HG02642 (cell line): ENCODE data around the gene CD300E.
"Not testable (repeated sequence)": the region's sequence is repeated elsewhere in the genome, so short reads cannot be mapped to it uniquely, and the experiment has no call there.

Experiments used
- ATAC-seq: cut with Tn5 transposase; IDR thresholded peaks from one replicate; pipeline ENCODE4 v1.9.1; 2021; ENCODE audit warnings: mild to moderate bottlenecking; ENCODE audit not compliant: unreplicated experiment, poor library complexity

Gene CD300E

DNA sequence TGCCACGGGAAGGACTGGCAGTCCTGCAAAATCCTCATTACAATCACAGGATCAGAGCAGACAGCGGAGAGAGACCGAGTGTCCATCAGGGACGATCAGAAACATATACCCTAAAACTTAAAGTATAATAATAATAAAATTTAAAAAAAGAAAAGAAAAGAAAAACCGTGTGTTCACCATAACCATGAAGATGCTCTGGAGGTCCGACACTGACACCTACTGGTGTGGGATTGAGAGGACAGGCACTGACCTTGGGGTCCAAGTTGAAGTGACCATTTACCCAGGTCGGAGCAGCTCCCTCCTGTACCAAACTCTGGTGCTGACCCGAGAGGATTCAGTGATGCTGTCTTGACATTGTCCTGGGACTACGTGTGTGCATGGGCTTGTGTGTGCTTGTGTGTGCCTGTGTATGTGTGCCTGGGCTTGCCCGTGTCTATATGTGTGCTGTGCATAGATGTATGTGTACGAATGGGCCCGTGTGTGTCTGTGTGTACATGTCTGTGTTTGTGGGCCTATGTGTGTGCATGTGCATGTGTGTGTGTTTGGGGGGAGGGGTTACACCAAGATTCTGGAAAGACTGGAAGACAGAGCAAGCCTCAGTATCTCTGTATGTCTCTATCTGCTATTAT is 21.5 kb downstream of the CD300E start:
- no peak for ATAC-seq

DNA sequence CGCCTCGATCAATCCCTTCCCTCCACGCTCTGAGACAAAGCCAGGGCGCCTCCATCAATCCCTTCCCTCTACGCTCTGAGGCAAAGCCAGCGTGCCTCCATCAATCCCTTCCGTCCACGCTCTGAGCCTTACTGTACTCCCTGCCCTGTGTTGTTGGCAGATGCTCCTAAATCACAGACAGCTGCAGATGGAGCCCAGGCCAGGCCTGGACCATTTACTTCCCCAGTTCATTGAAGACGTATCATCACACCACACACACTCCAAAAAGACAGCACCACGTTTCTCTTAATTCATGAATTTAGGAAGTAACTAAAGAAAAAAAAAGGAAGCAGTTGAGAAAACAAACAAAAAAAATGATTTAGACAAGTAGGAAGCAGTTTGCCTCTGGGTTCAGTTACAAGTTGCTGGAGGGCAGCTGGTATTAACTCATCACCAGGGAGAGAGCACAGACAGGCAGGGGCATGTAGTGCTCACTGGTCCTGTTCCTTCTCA is 24.0 kb downstream of the CD300E start:
- no peak for ATAC-seq

DNA sequence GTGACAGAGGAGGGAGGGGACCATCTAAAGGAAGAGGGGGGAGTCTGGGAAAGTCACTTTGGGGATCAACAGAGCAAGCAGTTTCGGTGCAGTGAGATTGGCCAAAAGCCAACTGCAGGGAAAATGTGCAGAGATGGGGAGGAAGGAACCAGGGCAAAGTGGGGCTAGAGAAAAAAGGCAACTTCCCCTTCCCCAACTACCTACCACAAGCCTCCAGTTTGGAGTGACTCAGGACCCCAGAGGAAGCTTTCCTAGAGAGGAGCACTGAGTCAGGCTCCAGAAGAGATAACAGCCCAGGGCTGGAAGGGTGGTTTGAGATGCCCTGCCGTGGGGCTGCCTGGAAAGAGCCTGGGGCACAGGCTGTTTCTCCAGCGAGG is 24.5 kb downstream of the CD300E start:
- ATAC-seq, result no peak

DNA sequence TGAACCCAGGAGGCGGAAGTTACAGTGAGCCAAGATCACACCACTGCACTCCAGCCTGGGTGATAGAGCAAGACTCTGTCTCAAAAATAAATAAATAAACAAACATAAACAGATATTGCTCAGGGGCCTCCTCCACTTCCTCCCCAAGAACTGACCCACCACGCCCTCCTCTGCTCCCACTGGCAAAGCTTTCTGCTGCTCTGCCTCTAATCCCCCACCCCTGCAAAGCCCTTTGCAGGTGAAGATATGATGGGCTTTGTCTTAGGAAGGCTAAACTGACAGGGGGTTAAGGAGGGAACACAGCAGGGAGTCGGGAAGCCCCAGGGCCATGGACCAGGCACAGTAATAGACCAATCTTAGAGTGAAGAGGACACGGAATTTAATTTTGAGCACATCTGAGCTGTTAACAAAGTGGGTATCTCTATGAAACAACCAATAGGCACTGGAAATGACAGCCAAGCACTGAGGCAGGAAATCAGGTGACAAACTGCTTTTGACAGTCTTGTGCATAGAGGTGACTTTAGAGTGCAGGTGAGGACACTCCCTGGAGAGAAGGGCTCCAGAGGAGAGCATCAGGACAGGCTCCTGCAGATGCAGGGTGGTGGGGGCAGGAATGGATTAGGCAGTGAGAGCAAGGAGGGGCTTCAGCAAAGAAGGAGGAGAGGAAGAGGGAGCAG is 25.1 kb downstream of the CD300E start:
- no peak for ATAC-seq

- no peak for ATAC-seq
Measured at GRCh38 chr17:74597069-74597790, 26.3 kb downstream of the CD300E start.

- ATAC-seq, result no peak
Measured at GRCh38 chr17:74595037-74595750, 28.3 kb downstream of the CD300E start.

DNA sequence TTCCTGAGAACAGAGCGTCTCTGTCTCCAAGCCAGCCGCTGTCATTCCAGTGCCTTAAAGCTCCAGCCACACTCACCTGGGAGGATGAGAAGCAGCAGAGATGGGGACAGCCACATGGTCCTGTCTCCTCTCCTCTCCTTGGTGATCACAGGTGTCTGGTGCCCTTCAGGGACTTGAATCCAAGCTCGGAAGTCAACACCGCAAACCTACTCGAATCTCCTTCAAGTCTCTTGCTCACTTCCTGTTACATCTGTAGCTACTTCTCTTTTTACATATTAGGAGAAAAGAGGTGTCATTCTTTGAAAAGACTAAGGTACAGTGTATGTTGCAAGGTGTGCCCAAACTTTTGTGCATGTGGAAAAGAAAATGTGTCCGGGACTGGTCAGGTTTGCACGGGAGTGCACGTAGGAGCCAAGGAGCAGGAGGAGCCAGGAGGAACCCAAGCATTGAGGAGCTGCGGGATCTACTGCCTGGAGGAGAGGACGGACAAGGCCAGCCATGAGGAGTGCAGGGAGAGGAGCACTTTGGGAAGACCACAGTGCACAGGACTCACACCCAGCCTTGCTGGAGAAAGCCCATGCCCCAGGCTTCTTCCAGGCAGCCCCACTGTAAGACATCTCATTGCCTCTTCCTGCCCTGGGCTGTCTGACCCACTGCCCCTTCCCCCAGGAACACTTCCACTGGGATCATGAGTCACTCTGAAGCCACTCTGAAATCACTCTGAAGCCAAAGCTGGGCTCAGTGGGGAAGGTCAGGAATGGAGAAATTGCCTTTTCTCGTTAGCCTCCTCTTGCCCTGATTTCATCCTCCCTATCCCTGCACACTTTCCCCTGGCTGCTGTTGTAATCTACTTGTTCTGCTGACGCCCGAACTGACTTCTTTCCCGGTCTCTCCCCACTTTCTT is 31.2 kb downstream of the CD300E start, which contains the start of gene CD300LD:
Gene CD300LD, minus strand, starts transcription at position 197 of the 904 bp plus-strand sequence. Its CDS starts 81 bp downstream, at position 116.
- ATAC-seq, result no peak

DNA sequence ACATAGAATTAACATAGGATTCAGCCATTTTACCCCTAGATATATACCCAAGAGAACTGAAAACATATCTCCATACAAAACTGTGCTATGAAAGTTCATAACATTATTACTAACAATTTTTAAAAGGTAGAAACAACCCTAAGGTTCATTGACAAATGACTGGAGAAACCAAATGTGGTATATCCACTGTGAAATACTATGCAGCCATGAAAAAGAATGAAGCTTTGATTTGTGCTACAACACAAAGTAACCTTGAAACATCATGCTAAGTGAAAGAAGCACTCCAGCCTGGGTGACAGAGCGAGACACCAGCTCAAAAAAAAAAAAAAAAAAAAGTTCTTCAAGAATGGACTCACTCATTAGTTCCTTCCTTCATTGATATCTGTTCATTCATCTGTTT is 32.0 kb downstream of the CD300E start:
- ATAC-seq, result no peak

DNA sequence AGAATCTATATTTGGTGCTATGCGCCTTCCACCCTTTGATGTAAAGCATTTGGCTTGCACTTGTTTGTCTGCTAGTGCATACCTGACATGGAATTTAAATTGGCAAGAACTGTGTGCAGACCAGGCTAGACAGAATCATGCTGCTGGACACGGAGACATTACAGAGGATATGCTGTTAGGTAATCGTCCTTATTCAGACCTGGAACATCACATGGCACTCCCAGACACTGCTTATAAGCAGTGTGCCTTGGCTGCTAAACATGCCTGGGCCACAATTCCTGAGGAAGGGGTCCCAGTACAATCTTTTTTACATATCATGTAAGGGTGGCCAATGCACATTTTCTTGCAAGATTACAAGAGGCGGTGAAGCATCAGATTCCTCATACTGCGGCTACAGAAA is 37.8 kb downstream of the CD300E start:
- ATAC-seq, result no peak

- ATAC-seq, result no peak
Measured at GRCh38 chr17:74584292-74585060, 39.1 kb downstream of the CD300E start.

DNA sequence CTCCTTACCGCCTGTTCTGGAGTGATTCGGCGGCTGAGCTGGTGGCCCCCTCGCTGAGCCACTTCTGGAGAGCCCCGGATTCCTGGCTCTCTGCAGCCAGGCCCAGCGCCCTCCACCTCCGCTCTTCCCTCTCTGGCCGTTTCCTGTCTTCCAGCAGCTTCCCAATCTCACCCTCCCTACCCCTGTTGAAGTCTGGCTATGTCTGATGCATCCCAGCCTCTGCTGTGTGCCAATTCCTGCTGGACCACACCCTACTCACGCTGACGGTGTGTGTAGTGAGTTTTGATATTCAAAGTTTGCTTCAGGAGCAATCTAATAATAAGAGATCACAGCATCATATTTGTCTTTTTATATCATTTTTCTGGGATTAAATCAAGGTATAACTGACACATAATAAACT is 40.9 kb downstream of the CD300E start:
- no peak for ATAC-seq

GRCh38 chr17:74579900-74580299 is 43.6 kb downstream of the CD300E start:
- no peak for ATAC-seq

GRCh38 chr17:74578979-74579378 is 44.6 kb downstream of the CD300E start:
- no peak for ATAC-seq

DNA sequence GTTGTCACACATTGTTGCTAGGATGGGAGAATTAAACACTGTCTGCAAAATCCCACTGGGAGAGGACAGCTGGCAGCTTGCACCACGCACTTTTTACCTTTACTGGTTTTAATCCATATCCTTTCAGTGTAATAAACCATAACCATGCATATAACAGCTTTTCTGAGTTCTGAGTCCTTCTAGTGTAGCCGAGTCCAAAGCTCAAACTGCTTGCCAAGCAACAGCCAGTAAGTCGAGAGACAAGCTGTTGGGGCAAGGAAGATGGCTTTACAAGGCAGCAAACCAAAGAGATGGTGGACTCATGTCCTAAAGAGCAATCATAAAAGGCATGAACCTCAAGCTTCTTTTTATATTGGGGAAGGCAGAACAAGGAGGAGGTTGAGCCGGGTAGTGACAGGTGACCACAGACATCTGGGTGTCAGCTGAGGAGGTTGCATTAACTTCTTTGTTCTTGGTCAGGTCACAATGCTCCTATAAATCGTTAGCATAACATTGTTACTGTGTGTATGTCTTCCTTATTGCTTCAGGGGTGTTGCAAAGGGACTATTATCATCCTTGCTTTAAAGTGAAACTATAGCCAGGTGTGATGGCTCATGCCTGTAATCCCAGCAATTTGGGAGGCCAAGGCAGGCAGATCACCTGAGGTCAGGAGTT is 48.9 kb downstream of the CD300E start:
- ATAC-seq, result no peak

GRCh38 chr17:74573635-74574034 is 49.9 kb downstream of the CD300E start:
- ATAC-seq, result not testable (repeated sequence)

GRCh38 chr17:74573169-74573568 is 50.4 kb downstream of the CD300E start:
- no peak for ATAC-seq

GRCh38 chr17:74571621-74572270 is 51.8 kb downstream of the CD300E start:
- ATAC-seq, result no peak
